ENCODE measurements around the gene TTC34. TPM values are rescaled to one million over a fixed set of nuclear protein-coding genes. Genes with fewer than 3 reads are reported as not detected.

TTC34 gene
- total RNA-seq, 1 experiment from 2014 or later: 1.7 TPM

DNA sequence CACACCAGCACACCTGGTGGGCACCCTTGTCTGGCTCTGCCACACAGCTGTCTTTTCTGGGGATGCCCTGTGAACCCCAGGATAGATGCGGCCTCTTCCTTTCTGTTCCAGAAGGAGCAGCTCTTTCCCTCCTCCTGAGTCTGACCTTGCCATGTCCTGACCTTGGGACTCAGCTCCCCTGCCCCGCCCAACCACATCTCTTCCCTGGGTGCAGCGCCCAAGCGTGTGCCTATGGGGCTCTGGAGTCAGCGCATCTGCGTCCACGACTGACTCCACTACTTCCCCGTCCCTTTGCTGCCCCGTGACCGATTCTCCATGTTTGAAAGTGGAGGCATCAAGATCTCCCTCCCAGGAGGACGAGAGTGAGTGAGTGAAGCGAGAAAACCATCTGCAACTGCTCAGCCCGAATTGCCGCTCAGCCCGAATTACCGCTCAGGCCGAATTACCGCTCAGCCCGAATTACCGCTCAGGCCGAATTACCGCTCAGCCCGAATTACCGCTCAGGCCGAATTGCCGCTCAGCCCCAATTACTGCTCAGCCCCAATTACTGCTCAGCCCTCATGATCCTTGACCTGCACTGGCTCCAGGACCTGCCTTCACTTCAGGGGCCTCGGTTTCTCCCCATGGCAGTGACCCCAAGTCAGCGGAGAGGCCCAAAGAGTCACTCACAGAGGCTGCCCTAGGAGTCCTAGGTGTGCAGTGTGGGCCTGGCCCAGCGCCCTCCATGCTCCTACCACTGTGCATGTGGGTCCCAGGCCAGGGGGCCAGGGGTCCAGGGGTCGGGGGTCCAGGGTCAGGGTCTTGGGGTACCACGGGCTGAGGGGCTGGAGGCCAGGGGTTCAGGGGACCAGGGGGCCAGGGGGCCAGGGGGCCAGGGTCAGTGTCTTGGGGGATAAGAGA lies 18.6 kb upstream of the TTC34 start:
- H3K4me1 ChIP-seq (replicated peaks; ENCODE audit: insufficient read depth): no peaks in the 10 kb centered on the region
- H2AFZ ChIP-seq: no peak overlapping the region
- no peaks in the 10 kb centered on the region; the same call in 1 of the 2 replicates for H4K20me1 ChIP-seq (ENCODE audit: insufficient read depth)
- POLR2A ChIA-PET (ENCODE audit: unreplicated experiment): no interaction called here
- H3K9me2 ChIP-seq (ENCODE audit: insufficient read depth): no peaks in the 10 kb centered on the region
- H3K79me2 ChIP-seq (ENCODE audit: low read depth): no peaks in the 10 kb centered on the region
- no peak overlapping the region for H3K4me2 ChIP-seq
- no peak overlapping the region for H3K4me3 ChIP-seq
- no peaks in the 10 kb centered on the region for H3K36me3 ChIP-seq (ENCODE audit: low read depth)
- CTCF ChIA-PET: no interaction called here
- no peak overlapping the region for H3K27ac ChIP-seq
- peaks cover 69% of the 10 kb centered on the region for H3K27me3 ChIP-seq (ENCODE audit: insufficient read depth, low read depth)
- TF ChIP-seq, protein P1, sequence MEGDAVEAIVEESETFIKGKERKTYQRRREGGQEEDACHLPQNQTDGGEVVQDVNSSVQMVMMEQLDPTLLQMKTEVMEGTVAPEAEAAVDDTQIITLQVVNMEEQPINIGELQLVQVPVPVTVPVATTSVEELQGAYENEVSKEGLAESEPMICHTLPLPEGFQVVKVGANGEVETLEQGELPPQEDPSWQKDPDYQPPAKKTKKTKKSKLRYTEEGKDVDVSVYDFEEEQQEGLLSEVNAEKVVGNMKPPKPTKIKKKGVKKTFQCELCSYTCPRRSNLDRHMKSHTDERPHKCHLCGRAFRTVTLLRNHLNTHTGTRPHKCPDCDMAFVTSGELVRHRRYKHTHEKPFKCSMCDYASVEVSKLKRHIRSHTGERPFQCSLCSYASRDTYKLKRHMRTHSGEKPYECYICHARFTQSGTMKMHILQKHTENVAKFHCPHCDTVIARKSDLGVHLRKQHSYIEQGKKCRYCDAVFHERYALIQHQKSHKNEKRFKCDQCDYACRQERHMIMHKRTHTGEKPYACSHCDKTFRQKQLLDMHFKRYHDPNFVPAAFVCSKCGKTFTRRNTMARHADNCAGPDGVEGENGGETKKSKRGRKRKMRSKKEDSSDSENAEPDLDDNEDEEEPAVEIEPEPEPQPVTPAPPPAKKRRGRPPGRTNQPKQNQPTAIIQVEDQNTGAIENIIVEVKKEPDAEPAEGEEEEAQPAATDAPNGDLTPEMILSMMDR (conservative IDR thresholded peaks at IDR 0.05): no peak
- TF ChIP-seq EZH2 (IDR thresholded peaks at IDR 0.05; ENCODE audit: low read depth): no peak
- no TSS peak for BruUV-seq (replicated peaks)
- DNase-seq: no peak
- H3K9me3 ChIP-seq (ENCODE audit: insufficient read depth, low read depth): no peaks in the 10 kb centered on the region
- intact Hi-C loops (cut with micrococcal nuclease; ENCODE audit: unreplicated experiment): no loop called here
- H3F3A ChIP-seq (ENCODE audit: insufficient read depth, low read depth): no peaks in the 10 kb centered on the region

DNA sequence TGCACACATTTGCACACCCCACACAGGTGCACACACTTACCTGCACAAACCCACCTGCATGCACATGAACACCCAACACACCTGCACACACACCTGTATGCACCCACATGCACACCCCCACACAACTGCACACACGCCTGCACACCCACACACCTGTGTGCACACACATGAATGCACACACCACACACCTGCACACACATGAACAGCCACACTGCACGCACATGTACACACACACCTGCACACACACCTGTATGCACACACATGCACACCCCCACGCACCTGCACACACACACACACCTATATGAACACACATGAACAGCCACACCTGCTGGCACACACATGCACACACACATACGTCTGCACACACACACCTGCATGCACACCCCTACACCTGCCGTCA lies 17.9 kb upstream of the TTC34 start:
- no peaks in the 10 kb centered on the region for H3K9me3 ChIP-seq (ENCODE audit: insufficient read depth, low read depth)
- no peak overlapping the region for H3K27ac ChIP-seq
- peaks cover 69% of the 10 kb centered on the region for H3K27me3 ChIP-seq (ENCODE audit: insufficient read depth, low read depth)
- H3K4me1 ChIP-seq (replicated peaks; ENCODE audit: insufficient read depth): no peaks in the 10 kb centered on the region
- no TSS peak for BruUV-seq (replicated peaks)
- no peaks in the 10 kb centered on the region for H3K79me2 ChIP-seq (ENCODE audit: low read depth)
- intact Hi-C loops (cut with micrococcal nuclease; ENCODE audit: unreplicated experiment): no loop called here
- no peaks in the 10 kb centered on the region for H3K9me2 ChIP-seq (ENCODE audit: insufficient read depth)
- no peaks in the 10 kb centered on the region; the same call in 1 of the 2 replicates for H4K20me1 ChIP-seq (ENCODE audit: insufficient read depth)
- no peak overlapping the region for H2AFZ ChIP-seq
- DNase-seq: no peak
- ChIA-PET POLR2A (ENCODE audit: unreplicated experiment) (no interaction called here), CTCF (no interaction called here)
- H3K4me2 ChIP-seq: no peak overlapping the region
- H3K36me3 ChIP-seq (ENCODE audit: low read depth): no peaks in the 10 kb centered on the region
- no peak for TF ChIP-seq EZH2 (IDR thresholded peaks at IDR 0.05; ENCODE audit: low read depth)
- TF ChIP-seq, protein P1 (conservative IDR thresholded peaks at IDR 0.05): no peak
- H3F3A ChIP-seq (ENCODE audit: insufficient read depth, low read depth): no peaks in the 10 kb centered on the region
- H3K4me3 ChIP-seq: no peak overlapping the region

DNA sequence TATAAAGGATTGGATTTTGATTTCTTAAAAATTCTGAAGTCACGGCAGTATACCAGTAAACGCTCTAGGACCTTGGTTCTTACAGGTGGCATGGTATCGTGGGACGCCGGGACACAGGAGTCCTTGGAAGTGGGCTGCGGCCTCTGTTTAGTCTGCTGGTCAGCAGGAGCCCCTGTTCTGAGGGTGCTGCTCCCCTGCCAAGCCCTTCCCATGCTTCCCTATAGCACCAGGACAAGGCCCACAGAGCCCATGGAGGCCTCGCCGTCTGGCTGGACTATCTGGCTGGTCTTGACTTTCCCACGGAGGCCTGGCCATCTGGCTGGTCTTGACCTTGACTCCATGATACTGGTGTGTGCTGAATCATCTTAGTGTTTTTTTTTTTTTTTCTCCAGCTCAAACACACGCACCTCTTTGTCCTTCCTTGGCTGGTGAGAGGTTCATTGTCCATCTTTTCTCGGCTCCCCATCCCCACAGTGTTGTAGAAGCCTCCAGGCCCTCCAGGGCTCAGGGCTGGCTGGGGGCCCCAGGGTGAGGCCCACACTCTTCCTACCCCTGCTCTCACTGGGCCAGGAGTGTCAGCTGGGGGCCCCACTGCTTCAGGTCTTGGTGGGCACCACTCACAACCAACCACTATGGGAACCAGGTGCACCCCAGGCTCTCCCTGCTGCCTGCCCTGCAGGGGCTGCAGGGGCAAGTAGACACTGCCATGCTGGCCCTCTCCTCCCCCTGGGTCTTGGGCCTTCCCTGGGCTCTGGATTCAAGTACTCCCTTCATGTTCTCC lies 16.5 kb upstream of the TTC34 start:
- Histone ChIP-seq H3K9me2 (ENCODE audit: insufficient read depth) (no peaks in the 10 kb centered on the region), H3K9me3 (ENCODE audit: insufficient read depth, low read depth) (no peaks in the 10 kb centered on the region), H4K20me1 (ENCODE audit: insufficient read depth) (no peaks in the 10 kb centered on the region; the same call in 1 of the 2 replicates), H3K4me3 (no peak overlapping the region), H3K4me2 (no peak overlapping the region), H3K36me3 (ENCODE audit: low read depth) (no peaks in the 10 kb centered on the region), H2AFZ (no peak overlapping the region), H3K27me3 (ENCODE audit: insufficient read depth, low read depth) (peaks cover 69% of the 10 kb centered on the region), H3K4me1 (replicated peaks; ENCODE audit: insufficient read depth) (no peaks in the 10 kb centered on the region), H3K79me2 (ENCODE audit: low read depth) (no peaks in the 10 kb centered on the region), H3K27ac (no peak overlapping the region), H3F3A (ENCODE audit: insufficient read depth, low read depth) (no peaks in the 10 kb centered on the region)
- no peak for DNase-seq
- ChIA-PET POLR2A (ENCODE audit: unreplicated experiment) (no interaction called here), CTCF (no interaction called here)
- no TSS peak for BruUV-seq (replicated peaks)
- intact Hi-C loops (cut with micrococcal nuclease; ENCODE audit: unreplicated experiment): no loop called here
- TF ChIP-seq, protein P1 (conservative IDR thresholded peaks at IDR 0.05): no peak
- no peak for TF ChIP-seq EZH2 (IDR thresholded peaks at IDR 0.05; ENCODE audit: low read depth)

Data from PC-9 (cell line).